Uterus (tissue), 4 donors: Measurements from ENCODE around the gene RALGPS2. TPM values are rescaled to one million over a fixed set of nuclear protein-coding genes. Genes with fewer than 3 reads are reported as not detected.

Experiments
- DNase-seq, 2 donors: peaks; one replicate each; pipeline ENCODE4 v3.0.0-alpha.2; 2019 to 2020
- H3K27ac ChIP-seq, 2 donors: fragments of 200-600 bp; sonication (generic); 1 replicate in 1 of 2; 2 replicates in 1 of 2; pipeline ENCODE4 v1.5.1; 2016 to 2018
- H3K27me3 ChIP-seq, 2 donors: fragments of 200-600 bp; sonication (generic); one replicate each; pipeline ENCODE4 v1.5.1; 2018 to 2019; ENCODE audit warnings: control low read depth in 1 of 2
- H3K36me3 ChIP-seq, 2 donors: fragments of 200-600 bp; sonication (generic); one replicate each; pipeline ENCODE4 v1.5.1; 2019; ENCODE audit warnings: control low read depth in 1 of 2
- H3K4me1 ChIP-seq, 2 donors: fragments of 200-600 bp; sonication (generic); one replicate each; pipeline ENCODE4 v1.5.1; 2018 to 2019; ENCODE audit warnings: control low read depth in 1 of 2
- H3K4me3 ChIP-seq, 2 donors: fragments of 200-600 bp; sonication (generic); 1 replicate in 1 of 2; 2 replicates in 1 of 2; pipeline ENCODE4 v1.5.1; 2018 to 2019; ENCODE audit warnings: mild to moderate bottlenecking in 1 of 2
- H3K9me3 ChIP-seq, 2 donors: fragments of 200-600 bp; sonication (generic); one replicate each; pipeline ENCODE4 v1.5.1; 2019; ENCODE audit warnings: control low read depth in 1 of 2
- POLR2A ChIP-seq, 2 donors: fragments of 450-650 bp; IDR thresholded peaks; one replicate each; pipeline ENCODE4 v1.6.1; 2016; ENCODE audit warnings: antibody characterized with exemption in 2 of 2, mild to moderate bottlenecking in 1 of 2, moderate library complexity in 1 of 2
- intact Hi-C: fragments of 100-400 bp; cut with DNase I; formaldehyde crosslinking; loops from one replicate; pipeline ENCODE4 v1.15.1; 2023; ENCODE audit warnings: low total_unique reads
- total RNA-seq, 4 donors: library from RNA; depleted of rRNA in 3 of 4; stranded (reverse); fragments of >200 nt in 3 of 4; gene quantifications; one replicate each; pipeline versions ENCODE4 v1.1.0 to v1.2.4, GENCODE V29; 2014 to 2023
- TF ChIP-seq, protein P1 (sequence below), 4 experiments: fragments of 200-600 bp in 2 of 4; fragments of 450-650 bp in 2 of 4; sonication (generic) in 2 of 4; IDR thresholded peaks; one replicate each; pipeline ENCODE4 v1.5.1; 2016 to 2019; ENCODE audit warnings: antibody characterized with exemption in 4 of 4, mild to moderate bottlenecking in 2 of 4, moderate library complexity in 1 of 4
- donor health status: DM: yes; HTN: yes; CAD: no.

Gene RALGPS2
- total RNA-seq, 4 donors from 2014 or later, result 4.9 to 109 (median 24.7) TPM

DNA sequence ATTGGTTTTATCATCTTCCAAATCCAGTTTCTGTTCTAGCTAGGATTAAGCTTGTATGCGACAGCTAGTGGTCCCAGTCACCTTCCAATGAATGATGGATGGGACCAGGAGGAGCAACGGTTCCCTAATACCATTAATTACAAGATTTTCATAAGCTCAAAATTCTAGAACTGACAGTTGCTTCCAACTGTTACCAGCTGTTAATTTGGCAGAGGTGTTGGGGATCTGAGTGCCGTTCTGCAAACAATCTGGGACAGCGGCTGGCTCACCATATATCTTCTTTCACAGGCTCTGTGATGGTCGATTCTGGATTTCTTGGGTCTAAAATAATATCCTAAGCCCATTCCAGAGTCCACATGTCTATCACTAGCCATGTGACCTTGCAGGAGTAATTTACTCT lies 34.5 kb upstream of the RALGPS2 start:
- H3K27ac ChIP-seq, result no peak overlapping the region
- H3K27me3 ChIP-seq, result no peaks in the 10 kb centered on the region
- TF ChIP-seq, protein P1, sequence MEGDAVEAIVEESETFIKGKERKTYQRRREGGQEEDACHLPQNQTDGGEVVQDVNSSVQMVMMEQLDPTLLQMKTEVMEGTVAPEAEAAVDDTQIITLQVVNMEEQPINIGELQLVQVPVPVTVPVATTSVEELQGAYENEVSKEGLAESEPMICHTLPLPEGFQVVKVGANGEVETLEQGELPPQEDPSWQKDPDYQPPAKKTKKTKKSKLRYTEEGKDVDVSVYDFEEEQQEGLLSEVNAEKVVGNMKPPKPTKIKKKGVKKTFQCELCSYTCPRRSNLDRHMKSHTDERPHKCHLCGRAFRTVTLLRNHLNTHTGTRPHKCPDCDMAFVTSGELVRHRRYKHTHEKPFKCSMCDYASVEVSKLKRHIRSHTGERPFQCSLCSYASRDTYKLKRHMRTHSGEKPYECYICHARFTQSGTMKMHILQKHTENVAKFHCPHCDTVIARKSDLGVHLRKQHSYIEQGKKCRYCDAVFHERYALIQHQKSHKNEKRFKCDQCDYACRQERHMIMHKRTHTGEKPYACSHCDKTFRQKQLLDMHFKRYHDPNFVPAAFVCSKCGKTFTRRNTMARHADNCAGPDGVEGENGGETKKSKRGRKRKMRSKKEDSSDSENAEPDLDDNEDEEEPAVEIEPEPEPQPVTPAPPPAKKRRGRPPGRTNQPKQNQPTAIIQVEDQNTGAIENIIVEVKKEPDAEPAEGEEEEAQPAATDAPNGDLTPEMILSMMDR (IDR thresholded peaks at IDR 0.05), result no peak
- no peak for TF ChIP-seq POLR2A (IDR thresholded peaks at IDR 0.05)
- intact Hi-C loops, result no loop called here
- no peak overlapping the region for H3K4me3 ChIP-seq
- no peaks in the 10 kb centered on the region for H3K36me3 ChIP-seq
- H3K4me1 ChIP-seq, result no peaks in the 10 kb centered on the region
- H3K9me3 ChIP-seq, result no peaks in the 10 kb centered on the region
- no peak for DNase-seq

DNA sequence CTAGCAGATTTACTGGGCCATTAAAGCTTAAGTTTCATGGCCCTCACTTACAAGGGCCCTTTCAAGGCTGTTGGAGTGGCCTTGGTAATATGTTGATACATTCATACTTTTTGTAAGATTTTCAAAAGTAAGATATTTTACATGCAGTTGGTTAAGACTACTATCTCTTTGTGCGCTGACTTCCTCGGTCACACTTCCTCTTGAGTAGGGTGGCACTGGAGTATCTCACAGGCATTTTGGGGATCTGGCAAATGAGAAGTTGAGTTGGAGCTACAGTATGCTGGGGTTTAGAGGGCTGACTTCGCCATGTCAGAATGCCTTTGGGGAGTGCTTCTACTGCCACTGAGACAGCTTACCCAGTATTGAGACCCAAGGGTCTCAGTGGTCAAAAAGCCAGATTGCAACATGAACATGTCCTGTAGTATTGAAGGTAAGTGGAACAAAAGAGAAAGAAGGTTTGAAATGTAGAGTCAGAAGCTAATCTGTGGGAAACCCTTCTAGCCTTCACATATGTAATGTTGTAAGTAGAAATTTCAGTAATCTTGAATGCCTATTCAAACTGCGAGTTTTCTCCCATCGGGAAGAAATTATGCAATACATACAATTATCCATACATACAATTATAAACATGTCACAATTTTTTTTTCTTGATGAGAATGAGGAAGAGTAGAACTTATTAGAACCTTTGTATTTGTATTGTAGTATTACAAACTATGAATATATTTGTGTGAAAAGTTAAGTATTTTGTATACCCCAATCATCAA lies 32.3 kb upstream of the RALGPS2 start:
- Histone ChIP-seq H3K27me3 (no peaks in the 10 kb centered on the region), H3K36me3 (no peaks in the 10 kb centered on the region), H3K4me3 (no peak overlapping the region), H3K27ac (no peak overlapping the region), H3K4me1 (no peaks in the 10 kb centered on the region), H3K9me3 (no peaks in the 10 kb centered on the region)
- no peak for DNase-seq
- TF ChIP-seq POLR2A (IDR thresholded peaks at IDR 0.05), result no peak
- TF ChIP-seq, protein P1 (IDR thresholded peaks at IDR 0.05), result no peak
- intact Hi-C loops, result no loop called here

DNA sequence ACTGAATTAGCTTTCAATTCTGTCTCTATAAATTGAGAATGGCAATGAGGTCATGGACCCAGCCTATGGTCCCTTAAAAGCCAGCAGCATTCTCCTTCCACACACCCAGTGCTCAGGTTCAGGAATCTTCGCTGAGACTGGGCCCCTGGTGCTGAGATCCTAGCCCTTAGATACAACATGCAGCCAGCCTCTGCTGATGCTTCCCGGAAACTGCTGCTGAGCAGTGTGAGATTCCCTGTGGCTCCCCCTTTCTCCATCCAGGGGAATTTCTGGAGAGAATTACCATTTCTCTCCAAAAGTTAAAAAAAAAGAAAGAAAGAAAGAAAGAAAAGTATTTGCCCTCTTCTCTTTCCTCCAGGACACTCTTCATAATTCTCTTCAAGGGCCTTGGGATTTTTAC lies 31.7 kb upstream of the RALGPS2 start:
- H3K36me3 ChIP-seq, result no peaks in the 10 kb centered on the region
- intact Hi-C loops, result no loop called here
- H3K4me3 ChIP-seq, result no peak overlapping the region
- H3K9me3 ChIP-seq, result no peaks in the 10 kb centered on the region
- no peaks in the 10 kb centered on the region for H3K27me3 ChIP-seq
- no peak overlapping the region for H3K27ac ChIP-seq
- DNase-seq, result no peak
- no peaks in the 10 kb centered on the region for H3K4me1 ChIP-seq
- TF ChIP-seq POLR2A (IDR thresholded peaks at IDR 0.05), result no peak
- TF ChIP-seq, protein P1 (IDR thresholded peaks at IDR 0.05), result no peak

DNA sequence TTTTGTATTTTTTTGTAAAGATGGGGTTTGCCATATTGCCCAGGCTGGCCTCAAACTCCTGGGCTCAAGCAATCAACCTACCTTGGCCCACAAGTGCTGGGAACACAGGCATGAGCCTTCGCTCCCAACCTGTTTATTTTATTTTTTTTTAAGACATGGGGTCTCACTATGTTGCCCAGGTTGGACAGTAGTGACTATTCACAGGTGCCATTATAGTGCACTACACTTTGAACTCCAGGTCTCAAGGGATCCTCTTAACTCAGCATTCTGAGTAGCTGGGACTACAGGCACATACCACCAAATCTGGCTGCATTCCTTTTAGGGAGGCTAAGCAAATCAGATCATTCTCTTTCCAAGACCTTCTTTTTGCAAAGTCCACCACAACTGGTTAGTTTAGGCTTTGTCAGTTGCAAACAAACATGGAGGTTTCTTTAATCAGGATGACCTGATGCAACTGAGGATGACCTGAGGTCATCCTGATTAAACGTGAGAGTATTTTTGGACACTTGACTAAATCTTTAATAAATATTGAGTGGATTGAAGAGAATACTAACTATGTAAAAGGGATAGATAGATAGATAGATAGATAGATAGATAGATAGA lies 30.0 kb upstream of the RALGPS2 start:
- DNase-seq, result no peak
- TF ChIP-seq, protein P1 (IDR thresholded peaks at IDR 0.05), result no peak
- no peak for TF ChIP-seq POLR2A (IDR thresholded peaks at IDR 0.05)
- intact Hi-C loops, result no loop called here
- no peaks in the 10 kb centered on the region for H3K36me3 ChIP-seq
- H3K9me3 ChIP-seq, result no peaks in the 10 kb centered on the region
- no peak overlapping the region for H3K27ac ChIP-seq
- H3K27me3 ChIP-seq, result no peaks in the 10 kb centered on the region
- no peaks in the 10 kb centered on the region for H3K4me1 ChIP-seq
- no peak overlapping the region for H3K4me3 ChIP-seq

DNA sequence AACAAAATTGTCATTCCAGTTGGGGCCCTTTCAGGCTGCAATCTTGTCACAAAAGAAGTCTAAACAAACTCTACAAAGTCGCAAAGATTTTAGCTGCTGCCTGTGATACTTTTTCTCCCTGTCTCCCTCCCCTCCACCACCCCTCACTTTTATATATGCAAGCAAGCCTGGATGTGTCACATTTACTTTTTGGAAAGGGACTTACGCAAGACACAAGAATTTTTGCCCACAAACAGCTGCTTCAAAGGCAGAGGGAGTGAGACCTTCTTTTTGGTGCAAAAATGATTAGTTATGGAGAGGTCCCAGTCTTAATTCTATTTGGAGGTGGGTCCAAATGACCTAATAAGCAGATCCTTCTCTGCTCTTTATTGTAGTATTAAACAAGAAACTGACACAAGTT lies 22.9 kb upstream of the RALGPS2 start:
- intact Hi-C loops, result no loop called here
- TF ChIP-seq, protein P1 (IDR thresholded peaks at IDR 0.05), result no peak
- no peak for TF ChIP-seq POLR2A (IDR thresholded peaks at IDR 0.05)
- no peaks in the 10 kb centered on the region for H3K36me3 ChIP-seq
- no peaks in the 10 kb centered on the region for H3K4me1 ChIP-seq
- H3K27me3 ChIP-seq, result no peaks in the 10 kb centered on the region
- no peaks in the 10 kb centered on the region for H3K9me3 ChIP-seq
- DNase-seq, result no peak
- no peak overlapping the region for H3K4me3 ChIP-seq
- H3K27ac ChIP-seq, result no peak overlapping the region
